Astrocyte of the spinal cord (primary cell): Measurements from ENCODE around the gene COG5.

Experiments
- DNase-seq: peaks from one replicate; pipeline ENCODE4 v3.0.0; 2011; ENCODE audit warnings: low read depth, low spot score
- H3K4me3 ChIP-seq: 2 replicates; pipeline ENCODE4 v1.5.1; 2011; ENCODE audit warnings: low read depth, mild to moderate bottlenecking, low read length, moderate library complexity
- CTCF ChIP-seq: IDR thresholded peaks from 2 replicates; pipeline ENCODE4 v1.5.1; 2012; ENCODE audit warnings: low read depth, mild to moderate bottlenecking, low read length, inconsistent platforms
- in situ Hi-C: cut with HindIII; loops from 2 replicates; pipeline ENCODE4 v1.10.0; 2017; ENCODE audit warnings: low sequenced_read_pairs

Gene COG5

GRCh38 chr7:107593025-107593410 is 29.3 kb upstream of the COG5 start:
- TF ChIP-seq CTCF, result no peak
- no peak overlapping the region for H3K4me3 ChIP-seq
- DNase-seq, result no peak
- in situ Hi-C loops, result no loop called here

- no peak for TF ChIP-seq CTCF
- DNase-seq, result no peak
- in situ Hi-C loops, result no loop called here
- no peak overlapping the region for H3K4me3 ChIP-seq
These were observed 28.8 kb upstream of the COG5 start for GRCh38 chr7:107592361-107593024.

DNA sequence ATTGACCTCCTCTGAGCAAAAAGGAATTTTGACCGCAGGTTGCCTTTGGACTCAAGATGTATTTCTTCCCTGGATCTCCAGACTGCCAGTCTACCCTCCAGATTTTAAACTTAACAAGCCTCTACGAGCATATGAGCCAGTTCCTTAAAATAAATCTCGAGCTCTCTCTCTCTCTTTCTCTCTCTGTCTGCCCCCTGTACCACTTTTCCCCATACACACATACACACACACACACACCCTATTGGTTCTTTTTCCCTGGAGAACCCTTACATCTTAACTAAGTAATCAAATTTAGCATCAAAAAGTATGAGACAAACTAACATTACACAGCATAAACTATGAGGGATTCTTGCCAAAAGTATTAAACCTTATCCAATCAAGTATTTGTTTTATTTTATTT is 27.7 kb upstream of the COG5 start:
- no peak for TF ChIP-seq CTCF
- H3K4me3 ChIP-seq, result no peak overlapping the region
- in situ Hi-C loops, result no loop called here
- no peak for DNase-seq

GRCh38 chr7:107588529-107589130 is 24.9 kb upstream of the COG5 start:
- DNase-seq, result no peak
- no peak for TF ChIP-seq CTCF
- H3K4me3 ChIP-seq, result no peak overlapping the region
- in situ Hi-C loops, result no loop called here

DNA sequence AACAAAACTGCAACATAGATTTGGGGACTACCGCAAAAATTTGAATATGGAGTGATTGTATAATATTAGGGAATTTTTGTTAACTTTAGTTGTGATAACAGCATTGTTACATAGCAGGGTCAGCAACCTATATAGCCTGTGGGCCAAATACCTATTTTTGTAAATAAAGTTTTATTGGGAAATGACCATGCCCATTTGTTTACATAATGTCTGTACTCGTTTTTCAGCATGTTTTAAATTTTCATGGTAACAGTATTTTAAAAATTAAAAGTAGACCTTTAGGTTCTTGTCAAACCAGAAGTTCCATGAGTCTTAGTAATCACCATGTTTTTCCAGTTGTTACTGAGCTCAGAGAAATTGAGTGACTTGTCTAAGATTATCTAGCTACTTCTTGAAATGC is 21.0 kb upstream of the COG5 start:
- in situ Hi-C loops, result no loop called here
- no peak for TF ChIP-seq CTCF
- no peak overlapping the region for H3K4me3 ChIP-seq
- no peak for DNase-seq

- no peak overlapping the region for H3K4me3 ChIP-seq
- no peak for TF ChIP-seq CTCF
- in situ Hi-C loops, result no loop called here
- DNase-seq, result no peak
These were observed 19.2 kb upstream of the COG5 start for GRCh38 chr7:107582875-107583274.
